H1 (cell line): ENCODE measurements around the gene KRT4. TPM values are rescaled to one million over a fixed set of nuclear protein-coding genes. Genes with fewer than 3 reads are reported as not detected.

Experiments used
- BCL11A ChIP-seq, 2 experiments: IDR thresholded peaks; one replicate each; pipeline ENCODE4 v1.6.1; 2011; ENCODE audit warnings: low read depth in 2 of 2, low read length in 2 of 2, mild to moderate bottlenecking in 2 of 2
- FOSL1 ChIP-seq: IDR thresholded peaks from 2 replicates; pipeline ENCODE4 v1.6.1; 2011; ENCODE audit warnings: mild to moderate bottlenecking, low read depth, low read length, moderate library complexity; ENCODE audit not compliant: insufficient read depth
- JUND ChIP-seq: IDR thresholded peaks from 2 replicates; pipeline ENCODE4 v1.6.1; 2011; ENCODE audit warnings: mild to moderate bottlenecking, improper control_type of control experiment, low read length
- SIRT6 ChIP-seq: IDR thresholded peaks from one replicate; pipeline ENCODE4 v1.7.1; 2012; ENCODE audit warnings: low read length, inconsistent platforms
- SP1 ChIP-seq: IDR thresholded peaks from 2 replicates; pipeline ENCODE4 v1.6.1; 2011; ENCODE audit warnings: low read depth, low read length
- SRF ChIP-seq: IDR thresholded peaks from 2 replicates; pipeline ENCODE4 v1.6.1; 2011; ENCODE audit warnings: mild to moderate bottlenecking, low read depth, low read length, moderate library complexity
- TAF7 ChIP-seq: optimal IDR thresholded peaks from 2 replicates; pipeline ENCODE3; 2011; ENCODE audit warnings: low read depth, mild to moderate bottlenecking, inconsistent platforms, low read length, moderate library complexity, borderline replicate concordance
- polyA plus RNA-seq, 7 experiments: library from polyadenylated mRNA; depleted of rRNA in 3 of 7; stranded (reverse) in 5 of 7; unstranded in 2 of 7; fragments of >200 nt in 5 of 7; fragments of 200-250 nt in 2 of 7; gene quantifications; 1 replicate in 5 of 7; 2 replicates in 1 of 7; 4 replicates in 1 of 7; pipeline versions ENCODE4 v1.2.1 to v1.2.3, GENCODE V29; 2011 to 2013; ENCODE audit warnings: missing spikeins in 2 of 7, mixed read lengths in 2 of 7
- total RNA-seq: library from RNA; stranded (reverse); fragmentation: NEBNext Ultra II Directional; extraction: Animal tissue kit (Norgen Biotek cat#: 25700); gene quantifications from 2 replicates; pipeline ENCODE4 v1.2.1, GENCODE V29; 2021
- TF ChIP-seq, protein P1 (sequence below): fragments of 300-600 bp; sonication (generic); IDR thresholded peaks from 2 replicates; pipeline ENCODE4 v1.7.1; 2012; ENCODE audit warnings: low read length, moderate library complexity, mild to moderate bottlenecking, inconsistent platforms; ENCODE audit not compliant: insufficient replicate concordance
- TF ChIP-seq, protein P2 (sequence below): IDR thresholded peaks from 2 replicates; pipeline ENCODE4 v1.6.1; 2012; ENCODE audit warnings: low read length, inconsistent platforms

The KRT4 gene
- total and polyA plus RNA-seq, 2 of the 8 experiments (the other 6 are each of a cell fraction or from before 2014, with no cell fraction given), result not detected

DNA sequence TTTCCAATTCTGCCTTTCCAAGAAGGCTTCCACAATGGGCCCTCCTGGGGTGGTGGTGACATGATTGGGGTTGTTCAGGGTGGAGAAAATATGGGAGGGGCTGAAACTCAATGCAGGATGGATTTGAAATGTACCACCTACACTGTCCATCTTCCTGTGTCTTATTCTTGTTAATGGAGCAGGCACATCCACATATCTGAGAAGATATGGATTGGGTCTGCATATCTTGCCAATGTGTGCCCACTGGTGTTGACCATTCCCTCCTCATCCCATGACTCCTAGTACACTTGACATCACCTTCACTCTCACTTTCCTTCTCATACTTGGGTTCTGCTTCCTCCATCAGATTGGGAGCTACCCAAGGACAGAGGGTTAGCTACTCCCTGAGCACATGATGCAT is 44.0 kb downstream of the KRT4 start (continued):
- TF ChIP-seq, protein P1, sequence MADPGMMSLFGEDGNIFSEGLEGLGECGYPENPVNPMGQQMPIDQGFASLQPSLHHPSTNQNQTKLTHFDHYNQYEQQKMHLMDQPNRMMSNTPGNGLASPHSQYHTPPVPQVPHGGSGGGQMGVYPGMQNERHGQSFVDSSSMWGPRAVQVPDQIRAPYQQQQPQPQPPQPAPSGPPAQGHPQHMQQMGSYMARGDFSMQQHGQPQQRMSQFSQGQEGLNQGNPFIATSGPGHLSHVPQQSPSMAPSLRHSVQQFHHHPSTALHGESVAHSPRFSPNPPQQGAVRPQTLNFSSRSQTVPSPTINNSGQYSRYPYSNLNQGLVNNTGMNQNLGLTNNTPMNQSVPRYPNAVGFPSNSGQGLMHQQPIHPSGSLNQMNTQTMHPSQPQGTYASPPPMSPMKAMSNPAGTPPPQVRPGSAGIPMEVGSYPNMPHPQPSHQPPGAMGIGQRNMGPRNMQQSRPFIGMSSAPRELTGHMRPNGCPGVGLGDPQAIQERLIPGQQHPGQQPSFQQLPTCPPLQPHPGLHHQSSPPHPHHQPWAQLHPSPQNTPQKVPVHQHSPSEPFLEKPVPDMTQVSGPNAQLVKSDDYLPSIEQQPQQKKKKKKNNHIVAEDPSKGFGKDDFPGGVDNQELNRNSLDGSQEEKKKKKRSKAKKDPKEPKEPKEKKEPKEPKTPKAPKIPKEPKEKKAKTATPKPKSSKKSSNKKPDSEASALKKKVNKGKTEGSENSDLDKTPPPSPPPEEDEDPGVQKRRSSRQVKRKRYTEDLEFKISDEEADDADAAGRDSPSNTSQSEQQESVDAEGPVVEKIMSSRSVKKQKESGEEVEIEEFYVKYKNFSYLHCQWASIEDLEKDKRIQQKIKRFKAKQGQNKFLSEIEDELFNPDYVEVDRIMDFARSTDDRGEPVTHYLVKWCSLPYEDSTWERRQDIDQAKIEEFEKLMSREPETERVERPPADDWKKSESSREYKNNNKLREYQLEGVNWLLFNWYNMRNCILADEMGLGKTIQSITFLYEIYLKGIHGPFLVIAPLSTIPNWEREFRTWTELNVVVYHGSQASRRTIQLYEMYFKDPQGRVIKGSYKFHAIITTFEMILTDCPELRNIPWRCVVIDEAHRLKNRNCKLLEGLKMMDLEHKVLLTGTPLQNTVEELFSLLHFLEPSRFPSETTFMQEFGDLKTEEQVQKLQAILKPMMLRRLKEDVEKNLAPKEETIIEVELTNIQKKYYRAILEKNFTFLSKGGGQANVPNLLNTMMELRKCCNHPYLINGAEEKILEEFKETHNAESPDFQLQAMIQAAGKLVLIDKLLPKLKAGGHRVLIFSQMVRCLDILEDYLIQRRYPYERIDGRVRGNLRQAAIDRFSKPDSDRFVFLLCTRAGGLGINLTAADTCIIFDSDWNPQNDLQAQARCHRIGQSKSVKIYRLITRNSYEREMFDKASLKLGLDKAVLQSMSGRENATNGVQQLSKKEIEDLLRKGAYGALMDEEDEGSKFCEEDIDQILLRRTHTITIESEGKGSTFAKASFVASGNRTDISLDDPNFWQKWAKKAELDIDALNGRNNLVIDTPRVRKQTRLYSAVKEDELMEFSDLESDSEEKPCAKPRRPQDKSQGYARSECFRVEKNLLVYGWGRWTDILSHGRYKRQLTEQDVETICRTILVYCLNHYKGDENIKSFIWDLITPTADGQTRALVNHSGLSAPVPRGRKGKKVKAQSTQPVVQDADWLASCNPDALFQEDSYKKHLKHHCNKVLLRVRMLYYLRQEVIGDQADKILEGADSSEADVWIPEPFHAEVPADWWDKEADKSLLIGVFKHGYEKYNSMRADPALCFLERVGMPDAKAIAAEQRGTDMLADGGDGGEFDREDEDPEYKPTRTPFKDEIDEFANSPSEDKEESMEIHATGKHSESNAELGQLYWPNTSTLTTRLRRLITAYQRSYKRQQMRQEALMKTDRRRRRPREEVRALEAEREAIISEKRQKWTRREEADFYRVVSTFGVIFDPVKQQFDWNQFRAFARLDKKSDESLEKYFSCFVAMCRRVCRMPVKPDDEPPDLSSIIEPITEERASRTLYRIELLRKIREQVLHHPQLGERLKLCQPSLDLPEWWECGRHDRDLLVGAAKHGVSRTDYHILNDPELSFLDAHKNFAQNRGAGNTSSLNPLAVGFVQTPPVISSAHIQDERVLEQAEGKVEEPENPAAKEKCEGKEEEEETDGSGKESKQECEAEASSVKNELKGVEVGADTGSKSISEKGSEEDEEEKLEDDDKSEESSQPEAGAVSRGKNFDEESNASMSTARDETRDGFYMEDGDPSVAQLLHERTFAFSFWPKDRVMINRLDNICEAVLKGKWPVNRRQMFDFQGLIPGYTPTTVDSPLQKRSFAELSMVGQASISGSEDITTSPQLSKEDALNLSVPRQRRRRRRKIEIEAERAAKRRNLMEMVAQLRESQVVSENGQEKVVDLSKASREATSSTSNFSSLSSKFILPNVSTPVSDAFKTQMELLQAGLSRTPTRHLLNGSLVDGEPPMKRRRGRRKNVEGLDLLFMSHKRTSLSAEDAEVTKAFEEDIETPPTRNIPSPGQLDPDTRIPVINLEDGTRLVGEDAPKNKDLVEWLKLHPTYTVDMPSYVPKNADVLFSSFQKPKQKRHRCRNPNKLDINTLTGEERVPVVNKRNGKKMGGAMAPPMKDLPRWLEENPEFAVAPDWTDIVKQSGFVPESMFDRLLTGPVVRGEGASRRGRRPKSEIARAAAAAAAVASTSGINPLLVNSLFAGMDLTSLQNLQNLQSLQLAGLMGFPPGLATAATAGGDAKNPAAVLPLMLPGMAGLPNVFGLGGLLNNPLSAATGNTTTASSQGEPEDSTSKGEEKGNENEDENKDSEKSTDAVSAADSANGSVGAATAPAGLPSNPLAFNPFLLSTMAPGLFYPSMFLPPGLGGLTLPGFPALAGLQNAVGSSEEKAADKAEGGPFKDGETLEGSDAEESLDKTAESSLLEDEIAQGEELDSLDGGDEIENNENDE, result no peak
- TF ChIP-seq BCL11A (IDR thresholded peaks at IDR 0.05; ENCODE audit: low read depth in 2 of 2, low read length in 2 of 2), result no peak
- TF ChIP-seq SIRT6, result no peak
- TF ChIP-seq, protein P2, sequence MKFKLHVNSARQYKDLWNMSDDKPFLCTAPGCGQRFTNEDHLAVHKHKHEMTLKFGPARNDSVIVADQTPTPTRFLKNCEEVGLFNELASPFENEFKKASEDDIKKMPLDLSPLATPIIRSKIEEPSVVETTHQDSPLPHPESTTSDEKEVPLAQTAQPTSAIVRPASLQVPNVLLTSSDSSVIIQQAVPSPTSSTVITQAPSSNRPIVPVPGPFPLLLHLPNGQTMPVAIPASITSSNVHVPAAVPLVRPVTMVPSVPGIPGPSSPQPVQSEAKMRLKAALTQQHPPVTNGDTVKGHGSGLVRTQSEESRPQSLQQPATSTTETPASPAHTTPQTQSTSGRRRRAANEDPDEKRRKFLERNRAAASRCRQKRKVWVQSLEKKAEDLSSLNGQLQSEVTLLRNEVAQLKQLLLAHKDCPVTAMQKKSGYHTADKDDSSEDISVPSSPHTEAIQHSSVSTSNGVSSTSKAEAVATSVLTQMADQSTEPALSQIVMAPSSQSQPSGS, result no peak
- no peak for TF ChIP-seq TAF7
- no peak for TF ChIP-seq SRF
- TF ChIP-seq SP1, result no peak
- no peak for TF ChIP-seq JUND
- TF ChIP-seq FOSL1, result no peak
